ENCODE results near the gene ACTRT2.
A peak's percentile ranks its signal among the peaks of the same experiment; 100 is the strongest.

The ACTRT2 gene

DNA sequence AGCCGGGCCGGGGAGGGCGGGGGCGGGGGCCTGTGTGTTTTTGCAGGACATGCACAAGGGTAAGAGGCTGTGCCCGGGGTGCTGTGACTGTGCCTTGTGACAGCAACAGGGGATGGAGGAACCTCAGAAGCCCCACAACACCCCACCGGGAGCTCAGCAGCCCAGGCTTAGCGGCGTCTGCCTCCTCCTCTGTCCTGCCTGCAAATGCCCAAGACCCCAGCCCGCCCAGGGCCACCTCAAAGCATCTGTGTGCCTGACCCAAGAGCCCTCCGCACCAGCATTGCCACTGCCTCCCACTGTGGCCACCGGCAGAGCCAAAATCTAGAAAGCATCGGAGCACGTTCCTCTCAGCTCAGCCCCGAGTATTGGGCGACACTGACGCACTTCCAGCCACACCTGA is 2.7 kb upstream of the ACTRT2 start:
- no peak for DNase-seq

DNA sequence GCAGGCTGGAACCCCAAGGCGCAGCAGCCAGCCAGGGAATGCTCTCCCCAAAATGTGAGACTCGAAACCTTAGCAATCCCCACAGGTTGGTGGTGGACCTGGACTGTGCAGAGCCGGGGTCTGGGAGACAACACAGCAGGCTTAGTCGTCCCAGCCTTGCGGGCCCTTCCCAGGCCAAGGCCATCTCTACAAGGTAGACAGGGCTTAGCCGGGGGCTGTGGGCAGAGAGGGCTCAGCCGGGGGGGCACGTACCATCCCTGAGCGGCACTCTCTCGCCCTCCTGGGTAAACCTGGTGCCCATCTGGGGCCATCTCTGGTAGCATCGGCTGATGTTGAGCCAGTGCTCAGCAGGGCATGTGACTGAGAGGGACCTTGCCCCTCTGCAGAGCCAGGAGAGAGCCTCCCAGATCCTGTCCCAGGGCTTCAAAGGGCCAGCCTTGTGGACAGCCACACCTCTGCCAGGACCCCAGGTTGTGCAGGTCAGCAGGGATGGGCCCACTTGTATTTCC is 2.2 kb upstream of the ACTRT2 start:
- no peak for DNase-seq

DNA sequence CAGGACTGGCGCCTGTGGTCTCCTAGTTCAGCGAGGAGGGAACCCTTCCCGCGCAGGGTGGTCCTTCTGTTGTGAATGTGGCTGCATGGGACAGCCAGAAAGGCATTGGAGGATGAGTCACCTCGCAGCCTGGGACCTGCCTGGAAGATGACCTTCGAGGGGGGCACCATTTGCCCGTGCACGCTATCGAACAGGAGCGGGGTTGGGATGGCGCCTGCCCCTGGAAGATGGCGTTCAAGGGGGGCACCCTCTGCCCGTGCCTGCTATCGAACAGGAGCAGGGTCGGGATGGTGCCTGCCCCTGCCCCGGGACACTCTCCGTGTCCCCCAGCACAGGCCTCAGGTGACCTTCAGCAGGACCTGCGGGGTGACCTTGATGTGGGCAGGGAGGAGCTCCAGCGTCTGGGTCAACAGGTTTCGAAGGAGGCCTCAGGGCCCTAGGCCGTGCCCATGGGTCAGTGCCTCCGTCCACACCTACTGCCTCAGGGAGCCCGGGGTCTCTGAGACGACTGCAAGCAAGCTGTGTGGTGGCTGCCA is 1.7 kb upstream of the ACTRT2 start:
- DNase-seq = no peak

- no peak for DNase-seq
These were observed 881 bp upstream of the ACTRT2 start for GRCh38 chr1:3020263-3020909.

DNA sequence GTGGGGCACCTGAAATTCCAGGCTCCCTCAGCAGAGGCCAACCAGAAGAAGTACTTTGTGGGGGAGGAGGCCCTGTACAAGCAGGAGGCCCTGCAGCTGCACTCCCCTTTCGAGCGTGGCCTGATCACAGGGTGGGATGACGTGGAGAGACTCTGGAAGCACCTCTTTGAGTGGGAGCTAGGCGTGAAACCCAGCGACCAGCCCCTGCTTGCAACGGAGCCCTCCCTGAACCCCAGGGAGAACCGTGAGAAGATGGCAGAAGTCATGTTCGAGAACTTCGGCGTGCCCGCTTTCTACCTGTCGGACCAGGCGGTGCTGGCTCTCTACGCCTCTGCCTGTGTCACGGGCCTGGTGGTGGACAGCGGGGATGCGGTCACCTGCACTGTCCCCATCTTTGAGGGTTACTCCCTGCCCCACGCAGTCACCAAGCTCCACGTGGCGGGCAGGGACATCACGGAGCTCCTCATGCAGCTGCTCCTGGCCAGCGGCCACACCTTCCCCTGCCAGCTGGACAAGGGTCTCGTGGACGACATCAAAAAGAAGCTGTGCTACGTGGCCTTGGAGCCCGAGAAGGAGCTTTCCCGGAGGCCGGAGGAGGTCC is 634 bp downstream of the ACTRT2 start:
- no peak for DNase-seq

DNA sequence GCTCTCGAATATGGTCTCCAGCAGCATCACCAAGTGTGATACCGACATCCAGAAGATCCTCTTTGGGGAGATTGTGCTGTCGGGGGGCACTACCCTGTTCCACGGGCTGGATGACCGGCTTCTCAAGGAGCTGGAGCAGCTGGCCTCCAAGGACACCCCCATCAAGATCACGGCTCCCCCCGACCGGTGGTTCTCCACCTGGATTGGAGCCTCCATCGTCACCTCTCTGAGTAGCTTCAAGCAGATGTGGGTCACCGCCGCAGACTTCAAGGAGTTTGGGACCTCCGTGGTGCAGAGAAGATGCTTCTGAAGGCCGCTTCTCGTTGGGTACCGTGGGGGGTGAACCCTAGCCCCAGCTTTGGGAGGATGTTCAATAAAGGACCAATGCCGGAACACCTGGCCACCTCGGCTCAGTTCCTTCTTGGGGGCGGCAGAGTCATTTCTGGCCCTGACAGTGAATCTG is 1.3 kb downstream of the ACTRT2 start:
- DNase-seq = no peak

DNA sequence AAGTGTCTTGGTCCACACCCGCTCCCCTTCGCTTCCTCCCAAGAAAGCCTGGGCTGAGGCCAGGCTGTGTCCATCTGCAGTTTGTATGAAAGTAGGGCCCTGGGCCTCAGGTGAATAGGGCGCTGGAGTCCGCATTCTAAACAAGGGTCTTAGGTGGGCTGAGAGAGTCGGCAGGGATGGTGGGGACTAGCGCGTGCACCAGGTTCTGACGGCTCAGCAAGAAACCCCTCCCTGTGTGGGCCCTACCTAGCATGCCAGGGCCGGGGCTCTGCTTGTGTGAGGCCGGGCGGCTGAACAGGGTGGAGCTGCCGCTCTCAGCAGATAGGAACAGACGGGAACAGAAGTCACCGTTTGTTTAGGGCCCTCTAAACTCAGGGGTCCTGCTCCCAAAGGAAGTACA is 1.7 kb downstream of the ACTRT2 start:
- DNase-seq = no peak

GRCh38 chr1:3024019-3024418 is 2.8 kb downstream of the ACTRT2 start:
- no peak for DNase-seq

DNA sequence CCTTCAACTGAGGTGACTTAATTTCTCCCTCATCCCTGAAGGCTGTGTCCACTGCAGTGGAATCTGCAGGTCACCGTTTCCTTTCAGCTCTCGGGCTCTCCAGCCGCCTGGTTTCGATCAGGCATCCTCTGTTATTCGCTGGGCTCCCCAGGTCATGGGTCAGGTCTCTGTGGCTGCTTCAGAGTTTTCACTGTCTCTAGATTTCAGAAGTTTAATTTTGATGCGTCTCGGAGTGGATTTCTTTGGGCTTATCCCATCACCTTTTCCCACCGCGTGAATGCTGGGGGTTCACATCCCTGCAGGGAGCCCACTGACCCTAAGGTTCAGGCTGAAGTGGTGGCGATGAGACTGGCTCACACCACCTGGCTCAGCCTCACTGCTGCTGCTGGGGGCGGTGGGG is 3.3 kb downstream of the ACTRT2 start:
- DNase-seq = no peak

- no peak for DNase-seq
These were observed 4.9 kb downstream of the ACTRT2 start for GRCh38 chr1:3026124-3026523.

DNA sequence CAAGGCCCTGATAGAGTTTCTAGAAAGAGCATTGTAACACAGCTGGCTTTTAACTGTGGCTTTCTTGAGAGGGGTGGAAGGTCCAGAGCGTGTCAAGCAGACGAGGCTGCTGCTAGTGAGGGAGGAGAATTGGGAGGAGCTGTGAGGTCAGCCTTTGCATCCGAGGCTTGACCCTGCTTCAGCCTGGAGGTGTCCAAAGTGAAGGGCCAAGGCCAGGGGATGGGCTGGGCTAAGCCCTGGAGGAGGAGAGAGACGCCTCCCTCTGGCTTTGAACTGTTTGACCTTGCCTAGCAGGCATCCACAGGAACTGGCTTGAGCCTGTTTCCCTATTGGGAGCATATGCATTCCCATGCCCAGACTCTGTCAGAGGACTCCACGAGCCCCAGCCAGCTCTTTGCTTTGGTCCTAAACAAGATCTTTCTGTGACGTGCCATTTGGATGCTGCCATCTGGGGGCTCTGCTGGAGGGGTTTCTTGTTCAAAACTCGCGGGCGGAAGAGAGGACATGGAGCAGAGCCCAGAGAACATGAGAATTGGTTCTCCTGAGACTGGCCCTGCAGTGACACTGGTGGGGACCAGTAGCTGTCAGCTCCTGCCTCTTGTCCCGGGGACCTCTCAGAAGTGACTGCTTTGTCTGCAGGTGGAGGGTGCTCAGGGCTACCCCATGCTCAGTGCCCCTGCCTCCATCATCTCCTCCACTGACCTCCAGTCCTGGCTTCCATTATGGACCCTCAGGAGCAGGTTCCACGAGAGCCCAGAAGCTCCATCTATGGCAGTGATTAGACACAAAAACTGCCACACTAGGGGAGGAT is 5.5 kb downstream of the ACTRT2 start:
- no peak for DNase-seq

GRCh38 chr1:3027611-3028371 is 6.5 kb downstream of the ACTRT2 start:
- no peak for DNase-seq

- DNase-seq = no peak
These were observed 7.4 kb downstream of the ACTRT2 start for GRCh38 chr1:3028531-3029282.

DNA sequence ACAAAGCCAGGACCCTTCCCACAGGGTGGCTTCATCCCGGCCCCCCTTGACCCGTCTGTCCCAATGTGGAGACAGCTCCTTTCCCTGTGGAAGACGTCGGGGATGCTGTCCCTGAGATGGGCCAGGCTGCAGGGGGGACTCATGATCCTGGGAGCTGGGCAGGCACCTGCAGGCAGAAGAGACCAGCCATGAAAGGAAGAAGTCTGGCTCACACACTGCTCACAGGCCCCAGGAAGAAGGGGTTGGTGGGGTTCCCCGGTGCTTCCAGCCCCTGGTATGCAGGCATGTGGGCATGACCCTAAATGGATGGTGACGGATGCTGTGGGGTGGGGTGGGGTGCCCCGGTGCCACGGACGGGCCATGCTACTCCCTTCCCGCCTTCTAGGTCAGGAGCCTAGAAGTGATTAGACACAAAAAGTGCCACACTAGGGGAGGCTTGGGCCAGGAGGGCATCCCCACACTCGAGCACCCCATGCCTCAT is 8.3 kb downstream of the ACTRT2 start:
- DNase-seq = no peak

DNA sequence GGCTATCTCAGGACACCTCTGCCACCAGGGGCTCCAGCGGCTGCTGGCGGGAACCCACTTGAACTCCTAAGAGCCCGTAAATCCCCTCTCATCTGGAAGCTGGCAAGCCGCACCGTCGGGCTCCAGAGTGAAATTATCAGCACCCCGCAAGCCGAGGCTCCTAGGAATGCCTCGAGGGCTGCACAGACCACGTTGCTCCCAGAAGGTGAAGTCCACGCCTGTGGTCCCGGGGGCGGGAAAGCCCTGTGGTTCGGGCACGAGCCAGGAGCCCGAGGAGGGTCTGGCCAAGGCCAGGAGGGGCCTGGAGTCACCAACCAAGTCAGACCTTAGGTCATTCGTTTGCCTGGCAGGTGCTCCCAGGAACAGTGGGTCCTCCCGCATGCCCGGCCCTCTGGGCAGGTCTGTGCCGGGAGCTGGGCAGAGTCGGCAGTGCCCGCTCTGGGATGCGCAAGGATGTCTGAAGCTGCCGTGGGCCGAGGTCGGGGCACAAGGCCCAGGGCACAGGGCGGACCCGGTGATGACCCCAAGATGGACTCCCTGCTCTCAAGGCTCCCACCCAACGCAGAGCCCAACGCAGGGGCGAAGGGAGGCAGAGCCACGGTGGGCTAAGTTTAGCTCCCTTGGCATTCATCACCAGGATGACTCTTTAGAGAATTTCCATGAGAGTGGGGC is 8.9 kb downstream of the ACTRT2 start:
- no peak for DNase-seq

GRCh38 chr1:3030663-3031381 is 9.6 kb downstream of the ACTRT2 start:
- DNase-seq = peak in 12 of 14 donors; percentile 19 to 81 (median 60)

DNA sequence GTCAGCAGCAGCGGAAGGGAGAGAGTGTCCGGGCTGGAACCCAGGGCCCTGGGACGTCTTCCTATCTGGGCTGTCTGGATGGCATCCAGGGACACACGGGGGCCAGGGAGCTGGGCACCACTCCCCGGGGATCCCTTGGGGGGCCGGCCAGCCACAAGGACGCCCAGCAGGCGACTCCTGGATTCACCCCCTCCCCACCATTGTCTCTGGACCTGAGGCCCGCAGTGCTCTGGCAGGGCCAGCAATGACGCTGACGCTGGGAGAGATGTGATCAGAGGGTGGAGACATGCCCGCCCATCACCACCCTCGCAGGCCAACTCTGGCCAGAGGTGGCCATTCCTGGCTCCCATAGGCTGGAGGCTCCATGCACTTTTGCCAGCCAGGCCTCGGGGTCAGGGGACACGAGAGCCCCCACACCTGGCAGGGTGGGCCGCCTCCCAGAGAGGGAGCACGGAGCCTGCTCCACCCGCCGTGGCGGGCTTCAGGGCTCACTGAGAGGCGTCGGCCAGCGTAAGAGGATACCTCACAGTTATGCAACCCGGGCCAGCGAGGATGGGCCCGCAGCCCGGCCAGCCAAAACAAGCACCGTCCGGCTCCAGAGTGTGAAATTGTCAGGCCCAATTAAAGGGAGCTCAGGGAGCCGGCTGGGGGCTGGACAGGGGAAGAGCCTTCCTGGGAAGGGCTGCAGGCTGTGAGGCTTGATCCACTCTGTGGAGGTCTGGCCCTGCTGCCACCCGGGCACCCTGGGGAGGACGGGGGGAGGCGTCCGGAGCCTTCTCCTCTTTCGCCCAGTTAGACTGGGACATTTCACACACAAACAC is 10.3 kb downstream of the ACTRT2 start:
- DNase-seq = peak in 3 of 14 donors; percentile 40 to 81 (median 71)

DNA sequence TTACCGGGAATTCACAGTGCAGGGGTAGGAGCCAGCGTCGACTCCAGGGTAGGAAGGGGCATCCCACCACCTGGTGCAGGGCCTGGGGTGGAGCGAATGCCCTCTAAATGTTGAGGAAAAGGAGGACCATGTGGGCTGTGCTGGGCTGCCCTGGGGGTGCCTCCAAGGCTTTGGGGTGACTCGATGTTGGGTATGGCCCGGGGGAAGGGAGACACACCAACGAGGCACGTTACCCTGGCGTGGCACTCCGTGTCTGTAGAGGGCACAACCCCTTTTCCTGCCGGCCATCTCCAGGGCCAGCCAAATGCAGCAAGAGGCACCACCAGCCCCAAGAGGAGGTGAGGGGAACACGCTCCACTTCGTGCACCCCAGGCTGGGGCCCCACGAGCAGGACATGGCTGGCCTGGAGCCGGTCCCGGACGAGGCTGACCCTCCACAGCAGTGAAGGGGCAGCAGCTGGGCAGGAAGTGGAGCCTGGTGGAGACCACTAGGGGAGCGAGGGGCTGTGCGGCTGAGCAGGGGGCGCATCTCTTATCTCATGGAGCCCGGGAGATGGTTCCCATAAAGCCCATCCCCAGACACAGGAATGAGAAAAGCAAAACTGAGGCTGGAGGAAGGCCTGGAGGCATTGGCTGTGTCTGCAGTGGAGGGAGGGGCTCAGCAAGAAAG is 11.2 kb downstream of the ACTRT2 start:
- no peak for DNase-seq

Measured in C1 segment of cervical spinal cord (tissue), 14 donors.